Measurements from ENCODE around the gene CPEB4. TPM values are rescaled to one million over a fixed set of nuclear protein-coding genes. Genes with fewer than 3 reads are reported as not detected.

The CPEB4 gene
- polyA plus RNA-seq, 10 donors: 14.9 to 45.8 (median 28.1) TPM

GRCh38 chr5:173883347-173883924 is 4.7 kb upstream of the CPEB4 start:
- no peak for DNase-seq

GRCh38 chr5:173884402-173885053 is 3.6 kb upstream of the CPEB4 start:
- DNase-seq: no peak

GRCh38 chr5:173885054-173885443 is 3.1 kb upstream of the CPEB4 start:
- no peak for DNase-seq

- no peak for DNase-seq
These were observed 2.6 kb upstream of the CPEB4 start for GRCh38 chr5:173885475-173886010.

- no peak for DNase-seq
These were observed 2.0 kb upstream of the CPEB4 start for GRCh38 chr5:173886150-173886549.

DNA sequence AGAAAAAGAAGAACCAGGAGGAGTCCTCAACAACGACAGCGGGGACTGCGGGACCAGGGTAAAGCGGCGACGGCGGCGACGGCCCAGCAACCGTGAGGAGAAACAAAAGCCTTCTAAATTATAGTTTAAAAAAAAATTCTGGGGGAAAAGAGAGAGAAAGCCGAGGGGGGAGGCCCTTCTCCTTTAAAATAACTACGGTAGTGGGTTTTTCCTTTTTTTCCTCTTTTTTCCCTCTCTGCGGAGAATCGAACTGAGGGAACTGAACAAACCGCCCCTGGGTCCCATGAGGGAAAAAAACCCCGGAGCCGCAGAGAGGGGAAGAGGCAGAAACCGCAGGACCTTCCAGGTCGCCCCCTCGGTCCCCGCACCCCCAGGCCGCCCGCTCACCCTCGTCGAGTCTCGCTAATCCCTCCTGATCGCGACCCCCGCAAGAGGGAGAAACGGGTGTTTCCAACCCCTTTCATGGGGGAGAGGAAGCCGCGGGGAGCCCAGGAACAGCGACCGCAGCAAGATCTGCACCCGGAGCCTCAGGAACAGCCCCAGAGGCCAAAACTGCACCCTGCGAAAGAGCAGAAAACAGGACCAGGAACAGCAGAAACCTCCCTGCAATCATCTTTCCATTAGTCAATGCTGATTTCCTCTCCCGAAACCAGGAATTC is 453 bp downstream of the CPEB4 start:
- peak in 2 of 3 donors; percentile 16 to 40 for DNase-seq

- peak in 1 of 3 donors; percentile 33 for DNase-seq
These were observed 2.2 kb downstream of the CPEB4 start for GRCh38 chr5:173890195-173890991.

GRCh38 chr5:173891308-173892116 is 3.4 kb downstream of the CPEB4 start:
- DNase-seq: no peak

- DNase-seq: no peak
These were observed 5.0 kb downstream of the CPEB4 start for GRCh38 chr5:173893192-173893561.

DNA sequence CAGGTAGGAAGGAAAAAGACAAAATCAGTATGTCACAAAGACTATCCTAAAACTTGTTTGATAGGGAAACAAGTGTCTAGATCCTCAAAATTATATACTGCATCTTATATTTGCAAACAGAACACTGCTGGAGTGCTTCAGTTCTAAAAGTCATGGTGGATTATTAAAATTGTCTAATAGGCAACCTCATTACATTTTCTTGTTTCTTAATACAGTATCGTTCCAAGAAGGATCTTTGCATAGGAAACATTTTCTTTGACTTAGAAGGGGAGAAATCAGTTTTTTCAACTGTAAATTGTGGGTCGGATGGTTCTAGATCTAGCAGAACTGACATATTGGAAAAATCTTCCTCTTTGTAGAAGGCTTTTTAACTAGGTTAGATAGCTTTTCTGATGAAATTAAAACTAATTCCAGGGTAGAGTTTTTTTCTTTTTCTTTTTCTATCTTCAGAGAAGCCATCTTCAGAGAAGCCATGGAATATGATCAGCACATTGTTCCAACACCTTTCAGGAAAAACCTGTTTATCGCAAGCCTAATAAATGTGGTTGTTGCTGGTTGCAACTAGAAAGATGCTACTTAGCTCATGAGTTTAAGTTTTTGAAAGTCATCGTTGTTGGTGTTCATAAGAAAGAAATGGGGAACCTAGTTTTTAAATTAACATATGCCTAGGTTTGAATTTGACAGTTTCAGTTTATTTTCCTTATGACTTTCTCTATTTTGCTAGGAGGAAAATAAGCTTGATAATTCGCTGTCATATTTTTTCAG is 7.4 kb downstream of the CPEB4 start:
- DNase-seq: no peak

DNA sequence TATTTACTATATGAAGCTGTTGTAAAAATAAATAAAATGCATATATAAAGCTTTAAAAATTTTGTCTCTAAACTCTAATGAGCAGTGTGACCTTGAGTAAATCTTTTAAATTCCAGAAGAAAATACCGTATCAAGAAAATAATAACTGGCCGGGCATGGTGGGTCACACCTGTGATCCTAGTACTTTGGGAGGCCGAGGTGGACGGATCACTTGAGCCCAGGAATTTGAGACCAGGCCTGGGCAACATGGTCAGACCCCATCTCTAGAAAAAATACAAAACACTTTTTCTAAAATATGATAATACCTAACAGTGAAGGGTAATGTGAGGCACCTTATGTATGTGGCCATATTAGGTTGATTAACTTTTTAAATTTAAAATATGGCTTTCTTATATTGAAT is 8.5 kb downstream of the CPEB4 start:
- no peak for DNase-seq

GRCh38 chr5:173901705-173902104 is 13.6 kb downstream of the CPEB4 start:
- no peak for DNase-seq

GRCh38 chr5:173902334-173902733 is 14.2 kb downstream of the CPEB4 start:
- no peak for DNase-seq

DNA sequence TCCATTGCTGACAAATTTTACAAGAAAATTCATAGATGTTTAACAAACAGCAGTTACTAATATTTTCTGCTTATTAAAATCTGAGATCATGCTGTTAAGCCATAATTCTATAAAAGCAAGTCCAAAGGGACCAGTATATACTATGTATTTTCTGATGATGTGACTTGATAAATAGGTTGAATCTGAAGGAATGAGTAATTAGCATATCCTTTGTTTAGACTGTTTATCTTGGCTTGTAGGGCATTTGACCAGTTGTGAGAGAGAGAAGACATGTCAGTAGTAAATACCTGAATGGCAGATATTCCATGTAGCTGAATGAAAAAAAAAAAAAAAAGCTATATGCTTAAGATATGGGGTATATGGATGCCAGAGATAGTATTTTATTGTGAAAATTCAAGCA is 14.6 kb downstream of the CPEB4 start:
- DNase-seq: no peak

DNA sequence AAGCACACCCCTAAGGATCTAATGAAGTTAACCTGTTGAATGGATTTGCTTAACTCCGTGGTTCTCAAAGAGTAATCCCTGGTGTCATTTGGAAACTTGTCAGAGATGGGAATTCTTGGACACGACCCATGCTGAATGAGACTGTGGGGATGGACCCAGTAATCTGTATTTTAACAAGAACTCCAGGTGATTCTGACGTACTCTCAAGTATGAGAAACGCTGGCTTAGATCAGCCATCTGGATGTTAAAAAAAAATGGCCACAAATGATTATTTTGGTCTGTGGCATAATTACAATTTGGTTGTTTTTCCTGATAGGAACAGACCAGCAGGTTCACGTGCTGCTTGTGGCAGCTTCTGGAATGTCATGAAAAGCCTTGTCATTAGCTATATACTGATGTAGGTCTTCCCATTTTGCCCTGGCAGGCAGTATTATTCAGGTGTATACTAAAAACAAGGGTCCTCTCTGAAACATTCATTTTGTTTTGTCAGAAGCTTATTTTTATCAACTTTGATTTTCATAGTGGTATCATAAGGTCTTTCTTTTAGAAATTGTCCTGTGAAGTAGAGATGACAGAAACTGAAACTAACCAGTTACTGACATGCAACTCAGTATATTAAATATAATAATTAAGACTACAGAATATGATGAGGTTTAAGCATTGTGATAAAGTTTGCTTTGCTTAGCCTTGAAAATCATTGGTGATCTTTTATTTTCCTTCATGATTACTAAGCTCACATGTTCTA is 15.4 kb downstream of the CPEB4 start:
- DNase-seq: no peak

DNA sequence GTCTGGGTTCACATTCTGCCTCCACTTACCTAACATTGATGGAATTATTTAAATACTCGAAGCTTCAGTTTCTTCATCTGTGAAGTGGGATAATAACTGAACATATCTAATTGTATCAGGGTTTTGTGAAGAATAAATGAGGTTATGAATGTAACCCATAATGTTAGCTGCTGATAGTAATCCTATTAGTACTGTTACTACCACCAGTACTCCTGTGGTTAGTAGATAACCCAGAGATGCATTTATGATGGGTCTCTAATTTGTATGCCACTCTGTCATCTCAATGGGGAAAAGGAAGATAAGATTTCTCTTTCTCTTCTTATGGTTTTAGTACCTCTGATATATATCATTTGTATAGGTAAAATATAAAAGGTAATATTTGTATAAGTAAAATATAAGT is 16.0 kb downstream of the CPEB4 start:
- no peak for DNase-seq

DNA sequence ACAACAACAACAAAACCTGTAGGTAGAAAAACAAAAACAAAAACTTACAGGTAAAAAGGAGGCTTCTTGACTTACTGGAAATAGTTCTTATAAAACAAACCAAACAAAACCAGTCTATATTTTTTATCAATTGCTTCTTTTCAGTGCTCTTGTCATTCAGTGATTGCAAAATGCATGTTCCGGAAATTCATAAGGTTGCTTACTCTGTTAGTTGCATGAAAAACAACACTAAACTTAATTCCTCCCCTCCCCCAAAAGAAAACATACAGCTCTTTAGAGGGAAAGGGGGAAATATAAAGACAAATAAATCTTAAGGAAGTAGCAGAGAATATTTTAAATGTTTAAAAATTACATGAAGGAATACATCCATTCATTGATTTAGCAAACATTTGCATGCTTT is 19.1 kb downstream of the CPEB4 start:
- DNase-seq: no peak

- peak in 1 of 3 donors; percentile 3 for DNase-seq
These were observed 19.7 kb downstream of the CPEB4 start for GRCh38 chr5:173907686-173908371.

DNA sequence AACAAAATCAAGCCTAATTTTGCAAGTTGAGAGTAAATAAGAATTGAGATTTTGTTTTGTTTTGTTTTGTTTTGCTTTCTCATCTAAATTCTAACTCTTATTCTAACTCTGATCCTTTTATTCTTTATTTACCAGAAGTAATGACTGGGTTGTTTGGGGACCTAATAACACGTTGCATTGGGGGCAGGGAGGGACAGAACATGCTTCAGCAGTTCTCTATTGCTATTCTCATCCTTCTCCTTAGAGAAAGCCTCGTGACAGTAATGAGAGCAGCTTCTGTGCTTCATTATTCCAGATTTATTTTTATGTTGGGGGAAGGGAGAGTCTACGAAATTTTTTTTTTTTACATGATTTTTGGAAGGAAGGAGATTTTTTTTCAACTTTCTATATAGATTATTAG is 21.1 kb downstream of the CPEB4 start:
- DNase-seq: peak in 1 of 3 donors; percentile 39

Measured in muscle of back (tissue), 11 donors.